Upper lobe of right lung (tissue), 1 donor: ENCODE measurements around the gene PHRF1. TPM values are rescaled to one million over a fixed set of nuclear protein-coding genes. Genes with fewer than 3 reads are reported as not detected.

Experiments used
- ATAC-seq: fragments of 200-7000 bp; cut with Tn5 transposase; one replicate; pipeline ENCODE4 v1.9.1; 2020; ENCODE audit warnings: mild to moderate bottlenecking, moderate library complexity
- DNase-seq: peaks from one replicate; pipeline ENCODE4 v3.0.0-alpha.2; 2020
- H3K27ac ChIP-seq: fragments of 200-600 bp; one replicate; pipeline ENCODE4 v1.8.0; 2022
- H3K27me3 ChIP-seq: fragments of 200-600 bp; one replicate; pipeline ENCODE4 v1.8.0; 2022; ENCODE audit warnings: mild to moderate bottlenecking
- H3K36me3 ChIP-seq: fragments of 200-600 bp; one replicate; pipeline ENCODE4 v1.8.0; 2022
- H3K4me1 ChIP-seq: fragments of 200-600 bp; one replicate; pipeline ENCODE4 v1.8.0; 2022
- H3K4me3 ChIP-seq: fragments of 200-600 bp; one replicate; pipeline ENCODE4 v1.8.0; 2022; ENCODE audit warnings: mild to moderate bottlenecking
- H3K9me3 ChIP-seq: fragments of 200-600 bp; one replicate; pipeline ENCODE4 v1.8.0; 2022
- CTCF ChIP-seq: fragments of 200-600 bp; IDR thresholded peaks from one replicate; pipeline ENCODE4 v1.8.0; 2022; ENCODE audit warnings: antibody characterized with exemption
- intact Hi-C: fragments of 100-400 bp; cut with DNase I; formaldehyde crosslinking; loops from one replicate; pipeline ENCODE4 v1.11.0; 2022
- total RNA-seq: library from RNA; stranded (reverse); fragmentation: NEBNext Ultra II Directional; extraction: Animal tissue kit (Norgen Biotek cat#: 25700); gene quantifications from one replicate; pipeline ENCODE4 v1.2.1, GENCODE V29; 2021
- donor health status: DM: no; HTN: yes; CAD: no; lungs with severe emphysema.

Gene PHRF1
- total RNA-seq, 1 donor from 2014 or later: 31.0 TPM

GRCh38 chr11:555227-555779, 21.0 kb upstream of the PHRF1 start:
- ATAC-seq (peak; percentile 43), DNase-seq (no peak)
- no peaks in the 10 kb centered on the region for H3K36me3 ChIP-seq
- H3K9me3 ChIP-seq: no peaks in the 10 kb centered on the region
- H3K4me3 ChIP-seq: peak overlapping the region; percentile 52
- peaks cover 25% of the 10 kb centered on the region for H3K27me3 ChIP-seq
- no peak for TF ChIP-seq CTCF
- H3K27ac ChIP-seq: peak overlapping the region; percentile 17
- peaks cover 19% of the 10 kb centered on the region for H3K4me1 ChIP-seq
- intact Hi-C loops: loop anchor here (10.0 kb wide), 1 partner anchor 169 kb away; no protein-coding TSS in a partner anchor

- ATAC-seq (no peak), DNase-seq (no peak)
- intact Hi-C loops: loop anchor here (10.0 kb wide), 1 partner anchor 169 kb away; no protein-coding TSS in a partner anchor
- TF ChIP-seq CTCF: no peak
- Histone ChIP-seq H3K27me3 (peaks cover 25% of the 10 kb centered on the region), H3K4me1 (peaks cover 20% of the 10 kb centered on the region), H3K27ac (peak overlapping the region; percentile 17), H3K4me3 (peak overlapping the region; percentile 52), H3K36me3 (no peaks in the 10 kb centered on the region), H3K9me3 (no peaks in the 10 kb centered on the region)
Observed at GRCh38 chr11:555780-556661, 20.2 kb upstream of the PHRF1 start.

- H3K4me3 ChIP-seq: no peak overlapping the region
- no peaks in the 10 kb centered on the region for H3K9me3 ChIP-seq
- intact Hi-C loops: loop anchor here (10.0 kb wide), 1 partner anchor 168 kb away; no protein-coding TSS in a partner anchor
- H3K4me1 ChIP-seq: peaks cover 24% of the 10 kb centered on the region
- H3K27ac ChIP-seq: no peak overlapping the region
- TF ChIP-seq CTCF: no peak
- no peaks in the 10 kb centered on the region for H3K36me3 ChIP-seq
- DNase-seq (no peak), ATAC-seq (no peak)
- H3K27me3 ChIP-seq: peaks cover 25% of the 10 kb centered on the region
Observed at GRCh38 chr11:556662-557256, 19.5 kb upstream of the PHRF1 start.

GRCh38 chr11:557328-558132, 18.7 kb upstream of the PHRF1 start:
- no peaks in the 10 kb centered on the region for H3K9me3 ChIP-seq
- peaks cover 25% of the 10 kb centered on the region for H3K27me3 ChIP-seq
- H3K4me3 ChIP-seq: no peak overlapping the region
- ATAC-seq: no peak
- DNase-seq: no peak
- intact Hi-C loops: loop anchor here (10.0 kb wide), 1 partner anchor 167 kb away; no protein-coding TSS in a partner anchor
- H3K27ac ChIP-seq: no peak overlapping the region
- H3K4me1 ChIP-seq: peaks cover 24% of the 10 kb centered on the region
- H3K36me3 ChIP-seq: no peaks in the 10 kb centered on the region
- no peak for TF ChIP-seq CTCF

- TF ChIP-seq CTCF: no peak
- Histone ChIP-seq H3K27ac (no peak overlapping the region), H3K4me1 (peaks cover 24% of the 10 kb centered on the region), H3K4me3 (no peak overlapping the region), H3K36me3 (no peaks in the 10 kb centered on the region), H3K9me3 (no peaks in the 10 kb centered on the region), H3K27me3 (peaks cover 25% of the 10 kb centered on the region)
- intact Hi-C loops: loop anchor here (10.0 kb wide), 1 partner anchor 166 kb away; no protein-coding TSS in a partner anchor
- no peak for ATAC-seq
- no peak for DNase-seq
Observed at GRCh38 chr11:558503-558902, 17.8 kb upstream of the PHRF1 start.
